ENCODE data around the gene PDCL3. TPM values are rescaled to one million over a fixed set of nuclear protein-coding genes. Genes with fewer than 3 reads are reported as not detected.

The PDCL3 gene
- total RNA-seq (2014; rRNA removed; shearing (Covaris generic)), result 10.9 and 18.7 TPM in 2 replicates

DNA sequence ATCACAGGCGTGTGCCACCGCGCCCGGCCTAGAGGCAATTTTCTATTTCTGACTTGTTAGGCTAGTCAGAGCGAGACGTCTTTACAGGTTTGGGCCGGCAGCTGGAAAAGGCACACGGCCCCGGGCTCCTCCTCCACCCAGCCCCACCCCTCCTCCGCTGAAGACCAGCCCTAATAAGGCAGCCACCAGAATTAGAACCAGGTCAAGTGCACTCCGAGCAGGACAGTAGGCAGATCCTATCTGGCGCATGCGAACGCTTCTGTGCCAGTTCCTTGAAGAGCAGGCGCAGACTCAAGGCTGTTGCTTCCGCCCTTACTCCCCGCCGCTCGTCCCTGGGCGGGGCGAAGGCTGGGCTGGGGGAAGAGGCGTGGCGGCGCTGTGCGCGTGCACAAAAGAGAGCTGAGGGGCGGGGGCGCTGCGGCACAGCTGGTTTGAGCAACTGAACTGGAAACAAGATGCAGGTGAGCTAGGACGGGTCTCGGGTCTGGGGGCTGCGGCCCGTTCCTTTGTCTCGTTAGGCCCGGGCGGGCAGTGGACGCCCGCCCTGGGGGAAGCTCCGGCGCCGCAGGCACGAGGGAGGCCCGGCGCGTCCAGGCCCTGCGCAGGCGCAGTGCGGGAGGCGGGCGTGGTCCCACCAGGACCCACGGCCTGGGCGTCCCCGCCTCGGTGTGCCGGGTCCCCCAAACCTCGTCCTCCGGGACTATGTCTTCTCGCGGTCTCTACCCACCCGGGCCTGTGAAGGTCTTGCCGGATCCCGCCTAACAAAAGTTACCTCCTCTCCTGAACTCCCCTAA lies at the start of gene PDCL3:
PDCL3 (plus strand) TSS at position 381 of the 794 bp plus-strand sequence; CDS start at position 456, 75 bp downstream.
- peak; percentile 99 for DNase-seq (ENCODE audit: low read depth)

DNA sequence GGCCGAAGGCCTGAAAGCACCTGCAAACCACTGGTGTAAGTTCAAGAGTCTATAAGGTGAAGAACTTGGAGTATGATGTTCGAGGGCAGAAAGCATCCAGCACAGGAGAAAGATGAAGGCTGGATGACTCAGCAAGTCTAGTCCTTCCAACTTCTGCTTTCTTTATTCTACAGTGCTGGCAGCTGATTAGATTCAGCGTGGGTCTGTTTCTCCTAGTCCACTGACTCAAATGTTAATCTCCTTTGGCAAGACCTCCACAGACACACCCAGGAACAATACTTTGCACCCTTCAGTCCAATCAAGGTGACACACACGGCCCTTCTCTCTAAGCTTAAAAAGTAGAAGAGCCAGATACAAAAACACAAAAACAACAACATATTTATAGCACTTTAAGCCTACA lies 49.1 kb upstream of the PDCL3 start:
- DNase-seq (ENCODE audit: low read depth), result no peak

DNA sequence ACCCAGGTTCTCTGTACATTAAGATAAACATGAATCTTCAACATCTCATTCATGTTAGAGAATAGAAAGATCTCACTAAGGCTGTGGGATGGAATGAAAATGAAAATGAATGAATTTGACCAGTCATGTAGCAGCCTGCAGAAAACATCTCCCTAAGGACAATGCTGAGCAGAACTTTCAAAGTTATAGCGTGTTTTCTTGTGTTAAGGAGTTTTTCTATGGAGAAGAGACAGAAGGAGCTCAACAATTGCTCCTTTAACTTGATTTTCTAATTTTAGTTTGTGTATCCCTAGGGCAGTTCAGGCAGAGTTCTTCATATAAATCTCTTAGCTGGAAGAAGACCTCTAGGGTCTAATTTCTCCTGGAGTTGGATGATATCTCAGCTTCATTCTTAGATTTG lies 45.2 kb upstream of the PDCL3 start:
- DNase-seq (ENCODE audit: low read depth), result no peak

DNA sequence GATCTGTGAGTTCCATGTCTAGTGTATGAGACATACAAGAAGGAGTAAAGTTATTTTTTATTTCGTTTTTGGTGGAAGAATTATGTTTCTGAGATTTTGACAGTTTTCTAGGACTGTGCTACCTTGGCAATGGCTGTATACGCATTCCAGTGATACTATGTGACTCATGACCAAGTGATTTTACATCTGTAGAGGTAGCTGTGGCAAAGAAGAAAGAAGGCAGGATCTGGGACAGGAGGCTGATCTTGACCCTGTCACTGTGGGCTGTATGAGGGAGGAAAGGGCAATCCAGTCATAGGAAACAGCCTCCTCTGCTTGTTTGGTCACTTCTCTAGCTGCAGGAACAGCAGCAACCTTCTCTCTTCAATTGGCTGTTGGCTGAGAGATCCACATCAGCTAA lies 44.0 kb upstream of the PDCL3 start:
- DNase-seq (ENCODE audit: low read depth), result peak; percentile 59

DNA sequence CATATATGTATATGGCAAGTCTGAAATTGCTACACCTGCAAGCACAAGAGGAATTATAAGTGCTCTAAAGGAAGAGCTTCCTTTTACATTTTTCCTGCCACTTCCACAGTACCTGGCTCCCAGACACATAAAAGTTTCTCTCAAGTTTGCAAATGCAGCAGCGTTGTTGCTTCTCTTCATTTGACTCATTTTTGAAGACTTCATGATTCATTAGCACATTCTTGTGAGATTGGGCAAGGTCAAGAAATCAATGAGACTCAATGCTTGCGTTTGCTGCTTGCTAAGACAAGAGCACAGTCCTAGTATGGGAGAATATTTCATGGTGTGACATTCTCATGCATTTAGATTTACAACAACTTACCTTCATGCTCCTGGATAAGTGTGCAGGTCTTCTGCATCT lies 42.6 kb upstream of the PDCL3 start:
- peak; percentile 44 for DNase-seq (ENCODE audit: low read depth)

DNA sequence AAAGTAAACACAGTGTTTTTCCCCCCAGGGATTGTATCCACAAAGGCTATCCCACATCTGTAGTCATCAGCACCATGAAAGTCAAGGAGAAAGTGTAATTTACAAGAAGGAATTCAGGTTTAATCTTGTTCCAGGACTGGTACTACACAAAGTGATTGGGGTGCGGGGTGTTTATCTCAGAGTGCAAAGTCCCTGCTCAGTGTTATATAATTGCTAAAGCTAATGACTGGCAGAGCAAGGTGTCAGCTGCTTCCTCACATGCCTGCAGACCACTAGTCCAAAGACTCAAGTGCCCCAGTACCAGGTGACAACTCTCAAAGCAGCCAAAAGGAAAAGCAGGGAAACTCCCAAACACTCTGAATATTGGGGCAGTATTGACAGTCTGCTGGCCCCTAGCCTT lies 40.4 kb upstream of the PDCL3 start:
- DNase-seq (ENCODE audit: low read depth), result peak; percentile 29

DNA sequence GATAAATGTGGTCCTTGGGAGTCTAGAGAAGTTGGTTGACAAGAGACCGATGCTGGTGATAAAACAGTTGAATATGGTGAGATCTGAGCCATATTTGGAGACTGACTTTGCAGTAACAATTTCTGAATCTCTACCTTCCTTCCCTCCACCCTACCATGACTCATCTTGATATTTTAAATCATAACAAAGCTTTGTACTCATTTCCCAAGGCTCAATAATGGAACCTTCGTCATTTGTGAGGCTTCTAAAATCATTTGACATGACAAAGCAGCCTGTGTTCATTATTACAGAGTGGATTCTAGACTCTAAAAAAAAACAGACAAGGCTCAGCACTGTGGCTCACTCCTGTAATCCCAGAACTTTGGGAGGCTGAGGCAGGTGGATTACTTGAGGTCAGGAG lies 38.5 kb upstream of the PDCL3 start:
- peak; percentile 61 for DNase-seq (ENCODE audit: low read depth)

DNA sequence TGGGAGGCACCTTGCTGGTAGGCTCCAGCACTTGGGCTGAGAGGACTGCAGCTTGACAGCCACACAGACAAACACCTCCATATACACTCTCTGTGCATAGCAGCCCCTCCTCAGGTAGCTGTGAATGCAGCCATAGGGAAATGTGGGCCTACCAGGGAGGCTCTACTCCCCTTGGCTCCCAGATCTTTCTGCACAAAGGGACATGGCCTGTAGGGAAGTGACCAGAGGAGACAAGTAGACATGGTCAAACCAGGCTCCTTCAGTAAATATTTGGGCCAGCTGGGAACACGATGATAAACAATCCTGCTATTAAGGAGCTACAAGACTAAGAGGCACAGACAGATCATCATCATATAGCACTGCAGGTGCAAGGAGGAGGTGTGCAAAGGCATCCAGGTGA lies 35.9 kb upstream of the PDCL3 start:
- DNase-seq (ENCODE audit: low read depth), result no peak

DNA sequence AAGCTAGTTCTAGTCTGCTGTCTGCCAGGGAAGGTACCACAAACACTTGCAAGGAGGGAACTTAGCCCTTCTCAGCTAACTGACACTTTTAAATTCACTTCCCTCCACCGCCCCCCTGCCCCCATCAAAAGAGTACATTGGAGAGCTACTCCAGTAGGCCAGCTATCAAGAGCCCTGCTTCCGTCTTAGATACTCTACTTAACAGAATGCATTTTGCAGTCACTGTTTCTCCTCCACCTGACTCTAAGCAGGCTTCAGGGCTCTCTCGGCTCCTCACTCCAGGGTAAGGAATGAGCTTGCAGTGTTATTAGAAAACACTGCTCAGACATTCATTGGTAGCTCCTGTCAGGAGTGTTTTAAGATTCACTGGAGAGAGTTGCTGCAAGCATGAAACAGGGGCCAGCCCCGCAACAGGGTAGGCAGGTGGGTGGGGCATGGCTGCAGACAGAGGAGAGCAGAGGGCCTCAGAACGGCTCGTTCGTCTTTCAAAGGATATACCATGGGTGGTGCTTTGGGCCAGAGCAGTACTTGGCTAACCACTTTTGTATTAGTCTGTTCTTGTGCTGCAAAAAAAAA lies 35.3 kb upstream of the PDCL3 start:
- no peak for DNase-seq (ENCODE audit: low read depth)

DNA sequence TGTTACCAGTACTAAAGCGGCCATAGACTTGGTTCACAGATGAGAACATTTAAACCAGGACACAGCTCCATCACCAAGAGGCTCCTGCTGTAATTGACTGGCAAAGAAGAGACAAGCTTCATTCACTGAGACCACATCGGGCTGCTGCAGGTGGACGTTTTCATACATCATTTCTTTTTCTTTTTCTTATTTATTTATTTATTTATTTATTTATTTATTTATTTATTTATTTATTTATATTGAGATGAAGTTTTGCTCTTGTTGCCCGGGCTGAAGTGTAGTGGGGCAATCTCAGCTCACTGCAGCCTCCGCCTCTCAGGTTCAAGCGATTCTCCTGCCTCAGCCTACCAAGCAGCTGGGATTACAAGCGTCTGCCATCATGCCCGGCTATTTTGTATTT lies 33.6 kb upstream of the PDCL3 start:
- no peak for DNase-seq (ENCODE audit: low read depth)

DNA sequence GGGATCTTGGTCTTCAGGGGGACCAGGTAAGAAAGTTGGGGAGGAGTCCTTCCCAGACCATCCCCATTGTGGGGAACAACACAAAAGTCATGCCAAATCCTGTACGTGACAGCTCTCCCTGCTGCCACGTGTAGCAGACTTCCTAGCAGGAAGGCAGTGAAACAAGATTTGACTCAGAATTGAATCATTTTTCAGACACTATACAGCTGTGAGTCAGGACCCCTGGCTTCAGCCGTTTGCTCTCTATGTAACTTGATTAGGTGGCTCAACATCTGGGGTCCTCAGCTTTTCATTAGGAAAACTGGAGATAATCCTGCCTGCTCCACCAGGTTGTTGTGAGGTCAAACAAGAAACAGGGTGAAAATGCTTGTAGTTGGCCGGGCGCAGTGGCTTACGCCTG lies 32.9 kb upstream of the PDCL3 start:
- DNase-seq (ENCODE audit: low read depth), result peak; percentile 36

DNA sequence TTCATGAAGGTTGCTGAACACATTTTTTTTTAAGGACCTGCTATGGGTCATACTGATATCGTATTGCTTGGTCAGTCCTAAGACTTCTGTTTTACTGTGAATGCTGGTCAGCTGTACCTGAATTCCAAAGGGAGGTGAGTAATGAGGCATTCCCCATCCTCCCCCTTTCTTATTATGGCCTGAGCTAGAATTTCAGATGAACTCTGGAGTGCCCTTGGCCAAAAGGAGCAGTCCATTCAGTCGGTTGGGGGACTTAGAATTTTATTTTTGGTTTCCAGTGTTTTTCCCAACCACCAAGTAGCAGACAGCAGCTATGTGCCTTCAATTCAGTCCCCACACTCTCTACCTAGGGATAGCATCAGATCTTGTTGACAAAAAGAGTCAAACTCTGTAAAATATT lies 26.9 kb upstream of the PDCL3 start:
- DNase-seq (ENCODE audit: low read depth), result peak; percentile 9

DNA sequence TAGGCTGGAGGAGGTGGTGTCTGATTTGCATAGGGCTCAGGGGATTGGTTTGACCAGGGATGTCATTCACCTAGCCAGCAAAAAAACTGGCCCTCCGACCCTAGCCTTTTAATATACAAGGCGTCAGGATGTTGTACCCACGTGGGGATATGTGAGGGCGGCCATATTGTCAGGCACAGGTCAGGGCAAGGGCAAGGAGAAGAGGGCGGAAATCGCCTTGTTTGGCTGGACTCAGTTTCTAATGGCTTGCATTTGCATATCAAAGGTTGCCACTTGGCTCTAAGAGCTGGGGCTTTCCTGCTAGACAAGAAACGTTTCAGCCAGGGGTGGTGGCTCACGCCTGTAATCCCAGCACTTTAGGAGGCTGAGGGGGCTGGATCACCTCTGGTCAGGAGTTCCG lies 24.9 kb upstream of the PDCL3 start:
- DNase-seq (ENCODE audit: low read depth), result no peak

DNA sequence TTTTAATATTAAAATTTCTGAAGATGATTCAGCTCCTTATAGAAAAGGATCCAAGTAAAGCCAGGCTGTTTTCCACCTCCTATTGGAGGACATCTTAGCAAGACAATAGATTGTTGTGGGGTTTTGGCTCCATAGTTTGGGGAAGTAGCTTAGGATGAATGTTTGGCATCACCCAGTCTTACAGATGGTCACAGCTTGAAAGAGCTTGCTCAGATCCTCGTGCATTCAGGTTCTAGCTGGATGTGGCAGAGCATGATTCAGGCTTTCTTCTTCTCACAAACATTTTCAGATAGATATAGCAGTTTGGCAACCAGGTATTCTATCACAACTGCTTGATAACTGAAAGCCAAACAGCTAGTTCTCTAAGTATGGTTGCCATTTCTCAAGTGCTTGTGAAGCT lies 23.6 kb upstream of the PDCL3 start:
- no peak for DNase-seq (ENCODE audit: low read depth)

DNA sequence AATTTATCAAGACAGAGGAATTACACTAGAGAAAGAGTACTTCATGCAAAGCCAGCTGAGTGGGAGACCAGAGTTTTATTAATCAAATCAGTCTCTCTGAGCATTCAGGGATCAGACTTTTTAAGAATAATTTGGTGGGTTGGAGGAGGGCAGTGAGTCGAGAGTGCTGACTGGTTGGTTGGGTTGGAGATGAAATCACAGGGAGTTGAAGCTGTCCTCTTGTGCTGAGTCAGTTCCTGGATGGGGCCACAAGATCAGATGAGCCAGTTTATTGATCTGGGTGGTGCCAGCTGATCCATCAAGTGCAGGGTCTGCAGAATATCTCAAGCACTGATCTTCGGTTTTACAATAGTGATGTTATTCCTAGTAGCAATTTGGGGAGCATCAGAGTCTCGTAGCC lies 21.4 kb upstream of the PDCL3 start:
- no peak for DNase-seq (ENCODE audit: low read depth)

DNA sequence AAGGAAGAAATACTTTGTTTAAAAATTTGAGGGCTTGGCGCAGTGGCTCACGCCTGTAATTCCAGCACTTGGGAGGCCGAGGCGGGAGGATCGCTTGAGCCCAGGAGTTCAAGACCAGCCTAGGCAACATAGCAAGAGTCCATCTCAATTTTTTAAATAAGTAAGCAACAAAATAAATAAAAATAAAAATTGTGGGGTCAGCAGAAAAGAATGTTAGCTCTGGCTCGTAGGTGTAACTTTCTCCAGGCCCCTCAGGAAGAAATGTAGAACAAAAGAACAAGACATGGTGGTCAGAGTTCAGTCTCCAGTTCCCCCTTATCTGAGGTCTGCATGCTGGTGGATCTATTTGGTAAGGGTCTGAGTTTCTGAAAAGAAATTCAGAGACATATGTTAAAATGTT lies 20.4 kb upstream of the PDCL3 start:
- no peak for DNase-seq (ENCODE audit: low read depth)

DNA sequence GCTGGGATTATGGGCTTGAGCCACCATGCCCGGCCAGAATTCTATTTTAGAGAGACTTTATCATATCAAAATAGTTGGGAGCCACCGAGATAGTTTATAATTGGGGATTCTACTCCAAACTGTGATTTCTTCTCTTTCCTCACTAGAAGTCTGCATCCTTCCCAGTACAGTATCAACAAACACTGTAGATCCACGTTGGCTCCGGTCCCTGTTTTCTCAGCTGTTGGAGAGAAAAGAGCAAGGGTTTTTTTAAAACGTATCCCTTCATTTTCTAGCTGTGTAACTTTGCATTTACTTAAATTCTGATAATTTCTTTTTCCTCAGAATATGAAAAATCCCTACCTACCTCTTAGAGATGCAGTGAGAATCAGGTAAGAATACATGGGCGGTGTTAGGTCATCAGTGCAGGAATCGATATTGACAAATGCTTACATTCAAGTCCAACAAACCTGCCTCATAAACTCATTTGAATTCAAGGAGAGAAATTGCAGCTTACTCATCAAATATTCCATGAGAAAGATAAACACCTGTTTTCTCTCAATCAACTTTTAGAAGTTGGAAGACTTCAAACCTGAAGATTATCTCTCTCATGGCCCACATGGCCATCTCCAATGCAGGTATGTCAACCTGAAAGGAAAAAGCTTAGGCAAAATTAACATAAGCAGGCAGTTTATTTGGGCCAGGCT lies 17.7 kb upstream of the PDCL3 start:
- no peak for DNase-seq (ENCODE audit: low read depth)

DNA sequence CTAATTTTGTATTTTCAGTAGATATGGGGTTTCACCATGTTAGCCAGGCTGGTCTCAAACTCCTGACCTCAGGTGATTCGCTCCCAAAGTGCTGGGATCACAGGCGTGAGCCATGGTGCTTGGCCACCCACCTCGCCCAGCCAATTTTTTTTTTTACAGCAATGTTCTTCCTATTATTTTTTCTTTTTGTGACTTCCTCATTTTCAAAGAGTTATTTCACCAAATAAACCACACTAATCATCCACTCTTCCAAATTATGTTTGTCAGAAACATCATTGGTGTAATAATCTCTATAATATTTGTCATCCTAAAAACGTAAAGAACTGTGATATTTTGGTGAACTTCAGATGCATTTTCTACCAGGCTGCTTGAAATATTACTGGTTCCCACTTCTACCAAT lies 16.3 kb upstream of the PDCL3 start:
- DNase-seq (ENCODE audit: low read depth), result no peak

DNA sequence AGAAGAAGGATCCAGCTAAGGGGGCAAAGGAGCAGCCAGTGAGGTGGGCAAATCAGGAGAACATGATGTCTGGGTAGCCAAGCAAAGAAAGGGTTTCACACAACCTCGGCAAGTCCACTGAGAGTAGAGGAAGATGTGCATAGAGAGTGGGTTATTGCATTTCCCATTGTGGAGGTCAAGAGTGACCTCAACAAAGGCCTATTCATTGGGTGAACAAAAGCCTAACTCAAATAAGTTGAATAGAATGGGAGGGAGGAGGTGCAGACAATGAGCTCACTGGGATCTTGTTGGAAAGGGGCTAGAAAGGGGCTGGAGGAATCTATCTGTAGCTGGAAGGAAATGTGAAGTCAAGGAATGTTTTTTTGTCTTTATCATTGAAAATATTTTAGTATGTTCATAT lies 14.0 kb upstream of the PDCL3 start:
- no peak for DNase-seq (ENCODE audit: low read depth)

DNA sequence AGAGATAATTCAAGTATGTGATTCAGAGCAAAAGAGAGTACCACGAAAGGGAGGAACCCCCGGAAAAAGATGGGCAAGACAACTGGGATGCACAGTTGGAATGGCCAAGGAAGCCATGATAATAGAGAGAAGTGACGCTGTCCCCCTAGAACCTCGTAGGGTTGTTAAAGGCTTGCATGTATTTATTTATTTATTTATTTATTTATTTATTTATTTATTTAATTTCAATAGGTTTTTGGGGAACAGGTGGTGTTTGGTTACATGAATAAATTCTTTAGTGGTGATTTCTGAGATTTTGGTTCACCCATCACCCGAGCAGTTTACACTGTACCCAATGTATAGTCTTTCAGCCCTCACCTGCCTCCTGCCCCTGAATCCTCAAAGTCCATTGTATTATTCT lies 11.5 kb upstream of the PDCL3 start:
- DNase-seq (ENCODE audit: low read depth), result no peak

DNA sequence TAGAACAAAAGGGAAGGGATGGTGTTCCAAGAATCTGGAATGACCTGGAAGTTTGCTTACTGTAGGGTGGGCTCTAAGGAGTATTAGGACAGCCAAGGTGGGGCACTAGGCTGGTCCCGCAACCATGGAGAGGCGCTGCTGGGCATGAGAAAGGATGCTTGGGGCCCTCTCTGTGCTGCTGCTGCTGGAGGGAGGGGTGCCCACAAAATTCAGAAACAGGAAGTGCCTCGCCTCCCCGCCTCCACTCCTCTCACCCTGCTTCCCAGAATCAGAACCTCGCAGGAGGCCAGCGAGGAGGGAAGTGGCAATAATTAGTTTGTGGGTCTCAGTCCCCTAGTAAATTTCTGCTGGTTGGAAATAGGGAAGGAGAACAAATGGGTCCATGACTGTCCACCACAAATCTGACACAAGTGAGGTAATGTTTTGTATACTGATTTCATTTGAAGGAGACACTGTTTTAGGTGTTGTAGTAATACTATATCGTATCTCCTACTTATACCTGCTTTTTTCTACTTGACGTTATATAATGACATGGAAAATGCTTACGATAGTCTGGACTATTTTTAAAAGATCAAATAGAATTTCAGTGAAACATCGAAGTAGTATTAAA lies 7.9 kb upstream of the PDCL3 start:
- no peak for DNase-seq (ENCODE audit: low read depth)

DNA sequence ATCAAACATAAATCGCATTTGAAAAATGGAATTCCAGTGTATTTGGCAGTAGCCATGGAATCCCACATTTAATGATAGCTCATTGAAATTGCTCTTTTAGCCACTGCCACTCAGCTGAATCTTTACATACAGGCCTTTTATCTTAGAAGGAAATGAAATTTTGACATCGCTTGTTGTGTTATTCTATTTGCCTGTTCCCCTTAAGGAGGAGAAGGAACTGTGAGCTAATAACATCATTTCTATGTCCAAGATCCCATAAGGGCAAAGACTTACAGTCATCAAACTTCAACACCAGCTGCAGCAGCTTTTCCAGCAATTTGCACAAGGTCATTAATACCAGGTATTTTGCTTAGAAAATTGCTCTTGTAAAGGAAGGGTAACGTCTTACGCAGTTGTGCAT lies 6.0 kb upstream of the PDCL3 start:
- no peak for DNase-seq (ENCODE audit: low read depth)

Measured in M059J (cell line).